ENCODE data around the gene WDR76. TPM values are rescaled to one million over a fixed set of nuclear protein-coding genes. Genes with fewer than 3 reads are reported as not detected.
A peak's percentile ranks its signal among the peaks of the same experiment; 100 is the strongest.

Gene WDR76
- 1 to 10 TPM; 6.2 to 6.9 TPM for total RNA-seq

DNA sequence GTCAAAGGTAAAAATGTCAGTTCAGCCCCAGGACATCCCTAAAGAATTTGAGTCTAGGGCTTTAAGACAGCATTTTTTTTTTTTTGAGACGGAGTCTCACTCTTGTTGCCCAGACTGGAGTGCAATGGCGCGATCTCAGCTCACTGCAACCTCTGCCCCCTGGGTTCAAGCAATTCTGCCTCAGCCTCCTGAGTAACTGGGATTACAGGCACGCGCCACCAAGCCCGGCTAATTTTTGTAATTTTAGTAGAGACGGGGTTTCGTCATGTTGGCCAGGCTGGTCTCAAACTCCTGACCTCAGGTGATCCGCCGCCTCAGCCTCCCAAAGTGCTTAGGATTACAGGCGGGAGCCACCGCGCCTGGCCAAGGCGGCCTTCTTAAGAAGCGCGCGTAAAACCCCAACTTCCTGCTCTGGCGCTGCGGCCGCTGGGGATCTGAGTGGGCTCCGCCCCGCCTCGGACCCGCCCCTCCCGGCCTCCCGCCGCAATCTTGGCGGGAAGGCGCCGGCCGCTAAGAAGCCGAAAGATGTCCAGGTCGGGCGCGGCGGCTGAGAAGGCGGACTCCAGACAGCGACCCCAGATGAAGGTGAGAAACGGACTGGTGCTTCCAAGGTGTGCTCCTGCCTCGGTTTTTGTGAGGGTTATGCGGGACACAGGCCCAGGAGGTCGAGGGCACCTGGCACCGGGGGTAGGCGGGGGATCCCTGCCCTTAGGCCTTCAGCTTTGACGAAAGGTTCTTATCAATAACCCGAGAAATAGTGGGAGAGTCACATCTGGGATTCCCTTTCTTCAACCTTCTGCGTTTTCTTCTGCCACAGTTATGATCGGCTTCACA lies at the start of gene WDR76:
TSS of gene WDR76 (plus strand) at position 495 of the 834 bp plus-strand sequence. CDS start at position 526, 31 bp downstream.
- H3K4me3 ChIP-seq, result peak within 1 kb of the TSS in 1 of 2 donors; percentile 30
- peak; percentile 73 for ATAC-seq
- intact Hi-C loops (cut with DNase I), result no loop called here
- H3K4me1 ChIP-seq, result peaks cover 39% of the 10 kb centered on the region
- peak in 2 of 3 donors; percentile 60 to 71 for TF ChIP-seq POLR2A (IDR thresholded peaks at IDR 0.05)
- TF ChIP-seq, protein P1, sequence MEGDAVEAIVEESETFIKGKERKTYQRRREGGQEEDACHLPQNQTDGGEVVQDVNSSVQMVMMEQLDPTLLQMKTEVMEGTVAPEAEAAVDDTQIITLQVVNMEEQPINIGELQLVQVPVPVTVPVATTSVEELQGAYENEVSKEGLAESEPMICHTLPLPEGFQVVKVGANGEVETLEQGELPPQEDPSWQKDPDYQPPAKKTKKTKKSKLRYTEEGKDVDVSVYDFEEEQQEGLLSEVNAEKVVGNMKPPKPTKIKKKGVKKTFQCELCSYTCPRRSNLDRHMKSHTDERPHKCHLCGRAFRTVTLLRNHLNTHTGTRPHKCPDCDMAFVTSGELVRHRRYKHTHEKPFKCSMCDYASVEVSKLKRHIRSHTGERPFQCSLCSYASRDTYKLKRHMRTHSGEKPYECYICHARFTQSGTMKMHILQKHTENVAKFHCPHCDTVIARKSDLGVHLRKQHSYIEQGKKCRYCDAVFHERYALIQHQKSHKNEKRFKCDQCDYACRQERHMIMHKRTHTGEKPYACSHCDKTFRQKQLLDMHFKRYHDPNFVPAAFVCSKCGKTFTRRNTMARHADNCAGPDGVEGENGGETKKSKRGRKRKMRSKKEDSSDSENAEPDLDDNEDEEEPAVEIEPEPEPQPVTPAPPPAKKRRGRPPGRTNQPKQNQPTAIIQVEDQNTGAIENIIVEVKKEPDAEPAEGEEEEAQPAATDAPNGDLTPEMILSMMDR (IDR thresholded peaks at IDR 0.05), result peak in 1 of 7 experiments; percentile 6
- peak; percentile 81 to 88 (median 84) for DNase-seq
- H3K27me3 ChIP-seq, result no peaks in the 10 kb centered on the region
- WGBS, 2 donors, result 2 to 9% methylated on average over 12 to 48 of the region's 48 CpGs
- no peaks in the 10 kb centered on the region for H3K9me3 ChIP-seq
- H3K27ac ChIP-seq, result peak within 1 kb of the TSS; percentile 21 to 76 (median 68)
- H3K36me3 ChIP-seq (replicated peaks in 1 of 2; ENCODE audit: insufficient read depth in 1 of 2, low read depth in 2 of 2), result no peaks in the 10 kb centered on the region

DNA sequence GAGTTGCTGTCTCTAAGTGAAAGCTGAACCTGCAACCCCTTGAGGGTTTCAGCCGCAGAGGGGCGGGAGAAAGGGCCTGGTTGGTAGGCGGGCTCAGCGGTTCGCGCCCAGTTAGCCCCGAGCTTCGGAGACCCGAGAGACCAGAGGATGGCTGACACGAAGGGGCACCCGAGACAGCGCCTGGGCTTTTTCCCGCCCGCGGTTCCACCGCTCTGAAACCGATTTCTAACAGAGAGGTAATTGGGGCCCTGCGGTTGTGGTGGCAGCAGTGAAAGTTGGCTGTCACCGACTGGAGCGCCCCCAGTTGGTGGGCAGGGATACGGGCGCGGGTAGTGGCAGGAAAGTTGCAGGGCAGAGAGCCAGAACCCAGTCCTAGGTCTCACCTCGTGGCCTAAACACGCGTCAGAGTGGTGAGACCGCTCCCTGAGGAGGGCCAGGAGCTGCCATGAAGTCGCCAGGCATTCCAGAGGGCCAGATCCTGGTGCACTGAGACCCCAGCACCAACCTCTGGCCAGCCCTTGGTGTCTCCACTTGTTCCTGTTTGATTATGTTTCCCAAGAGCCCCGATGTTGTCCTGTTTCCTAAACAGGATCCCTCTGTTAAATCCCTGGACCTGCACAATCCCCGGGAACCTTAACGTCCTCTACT lies 49.4 kb upstream of the WDR76 start:
- DNase-seq, result peak; percentile 83 to 90 (median 86)
- Histone ChIP-seq H3K4me3 (peak overlapping the region; percentile 47 to 67), H3K27me3 (no peaks in the 10 kb centered on the region), H3K36me3 (replicated peaks in 1 of 2; ENCODE audit: insufficient read depth in 1 of 2, low read depth in 2 of 2) (no peaks in the 10 kb centered on the region), H3K27ac (peak overlapping the region; percentile 92 to 96 (median 94)), H3K9me3 (no peaks in the 10 kb centered on the region), H3K4me1 (peaks cover 25% of the 10 kb centered on the region)
- 1% methylated on average over 8 to 31 of the region's 31 CpGs for WGBS, 2 donors
- ATAC-seq, result peak; percentile 74
- intact Hi-C loops (cut with DNase I), result no loop called here
- peak; percentile 20 to 49 (median 32) for TF ChIP-seq POLR2A (IDR thresholded peaks at IDR 0.05)
- TF ChIP-seq, protein P1 (IDR thresholded peaks at IDR 0.05), result peak; percentile 57 to 93 (median 72)

DNA sequence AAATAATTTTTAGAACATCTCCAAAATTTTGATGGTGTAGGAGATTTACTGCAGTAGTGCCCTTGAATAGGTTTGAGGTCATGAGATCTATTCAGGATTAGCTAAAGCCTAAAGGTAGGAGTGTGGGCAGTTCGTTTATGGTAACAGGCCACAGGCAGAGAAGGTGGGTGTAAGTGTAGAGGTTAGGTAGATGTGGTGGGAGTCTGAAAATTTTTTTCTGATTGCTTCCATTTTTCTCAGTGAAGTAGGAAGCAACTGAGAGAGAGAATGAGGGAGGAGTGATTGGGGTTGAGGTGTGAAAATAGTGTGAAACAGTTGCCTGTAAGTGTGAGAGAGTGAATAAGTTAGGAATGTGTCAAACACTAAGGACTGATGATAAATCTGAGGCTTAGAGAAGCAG lies 47.8 kb upstream of the WDR76 start:
- DNase-seq (no peak), ATAC-seq (no peak)
- Histone ChIP-seq H3K36me3 (replicated peaks in 1 of 2; ENCODE audit: insufficient read depth in 1 of 2, low read depth in 2 of 2) (no peaks in the 10 kb centered on the region), H3K9me3 (no peaks in the 10 kb centered on the region), H3K4me3 (no peak overlapping the region), H3K27ac (no peak overlapping the region), H3K27me3 (no peaks in the 10 kb centered on the region), H3K4me1 (peaks cover 25% of the 10 kb centered on the region)
- WGBS, 2 donors, result 85 to 86% methylated on average over 1 of the region's 1 CpG
- TF ChIP-seq, protein P1 (IDR thresholded peaks at IDR 0.05), result no peak
- TF ChIP-seq POLR2A (IDR thresholded peaks at IDR 0.05), result no peak
- intact Hi-C loops (cut with DNase I), result no loop called here

DNA sequence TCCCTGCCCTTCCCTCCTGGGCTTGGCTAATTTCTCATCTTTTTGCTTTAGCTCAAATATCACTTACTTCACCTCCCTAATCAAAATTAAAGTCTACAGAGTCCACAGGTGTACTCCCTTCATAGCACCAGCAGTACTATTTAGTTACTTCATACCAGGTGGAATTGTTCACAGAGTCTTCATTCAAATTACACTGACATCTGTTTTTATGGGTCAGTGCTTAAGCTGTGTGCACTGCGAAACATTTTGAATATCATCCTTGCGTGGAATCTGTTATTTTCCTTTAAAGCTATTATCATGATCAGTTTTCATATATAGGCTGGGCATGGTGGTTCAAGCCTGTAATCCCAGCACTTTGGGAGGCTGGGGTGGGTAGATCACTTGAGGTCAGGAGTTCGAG lies 37.4 kb upstream of the WDR76 start:
- TF ChIP-seq POLR2A (IDR thresholded peaks at IDR 0.05), result no peak
- TF ChIP-seq, protein P1 (IDR thresholded peaks at IDR 0.05), result no peak
- peaks cover 0 to 5% of the 10 kb centered on the region in 2 donors for H3K36me3 ChIP-seq (replicated peaks in 1 of 2; ENCODE audit: insufficient read depth in 1 of 2, low read depth in 2 of 2)
- no peaks in the 10 kb centered on the region for H3K27me3 ChIP-seq
- peaks cover 38% of the 10 kb centered on the region for H3K4me1 ChIP-seq
- DNase-seq (no peak), ATAC-seq (peak; percentile 8)
- WGBS, 2 donors, result 55 to 71% methylated on average over 3 of the region's 3 CpGs
- H3K27ac ChIP-seq, result peak overlapping the region in 3 of 4 donors; percentile 65 to 86 (median 72)
- no peak overlapping the region for H3K4me3 ChIP-seq
- intact Hi-C loops (cut with DNase I), result no loop called here
- H3K9me3 ChIP-seq, result no peaks in the 10 kb centered on the region
